ENCODE results near the gene DSCAM.

Gene DSCAM

DNA sequence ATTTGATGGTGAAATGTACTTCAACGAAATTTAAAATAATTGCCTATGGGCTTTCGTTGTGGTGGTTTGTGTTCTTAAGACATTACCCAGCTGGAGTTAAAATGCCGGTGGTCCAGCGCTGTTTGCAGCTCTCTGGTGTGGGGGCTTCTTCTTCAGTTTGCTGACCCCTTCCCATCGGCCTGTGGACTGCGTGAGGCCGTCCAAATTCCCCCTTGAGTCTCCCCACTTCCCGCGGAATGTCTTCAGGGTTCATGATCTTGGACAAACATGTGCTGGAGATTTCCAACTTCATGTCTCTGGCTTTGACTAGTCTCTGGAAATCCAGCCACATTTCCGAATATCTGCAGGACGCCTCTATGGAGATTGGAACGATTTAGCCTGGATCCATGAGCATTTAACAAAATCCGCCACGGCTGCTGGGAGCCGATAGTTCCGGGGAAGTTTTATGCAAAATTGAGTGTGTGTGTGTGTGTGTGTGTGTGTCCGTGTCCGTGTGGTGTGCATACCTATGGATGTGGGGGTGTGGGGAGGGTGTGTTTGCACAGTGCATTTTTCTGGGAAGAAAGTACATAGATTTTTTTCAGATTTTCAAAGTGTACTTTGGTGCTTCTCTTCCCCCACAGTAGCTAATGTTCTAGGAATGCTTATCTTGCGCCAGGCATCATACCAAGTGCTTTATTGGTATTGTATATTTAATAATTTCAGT lies 862.5 kb downstream of the DSCAM start:
- no peak for DNase-seq (ENCODE audit: low read depth)

DNA sequence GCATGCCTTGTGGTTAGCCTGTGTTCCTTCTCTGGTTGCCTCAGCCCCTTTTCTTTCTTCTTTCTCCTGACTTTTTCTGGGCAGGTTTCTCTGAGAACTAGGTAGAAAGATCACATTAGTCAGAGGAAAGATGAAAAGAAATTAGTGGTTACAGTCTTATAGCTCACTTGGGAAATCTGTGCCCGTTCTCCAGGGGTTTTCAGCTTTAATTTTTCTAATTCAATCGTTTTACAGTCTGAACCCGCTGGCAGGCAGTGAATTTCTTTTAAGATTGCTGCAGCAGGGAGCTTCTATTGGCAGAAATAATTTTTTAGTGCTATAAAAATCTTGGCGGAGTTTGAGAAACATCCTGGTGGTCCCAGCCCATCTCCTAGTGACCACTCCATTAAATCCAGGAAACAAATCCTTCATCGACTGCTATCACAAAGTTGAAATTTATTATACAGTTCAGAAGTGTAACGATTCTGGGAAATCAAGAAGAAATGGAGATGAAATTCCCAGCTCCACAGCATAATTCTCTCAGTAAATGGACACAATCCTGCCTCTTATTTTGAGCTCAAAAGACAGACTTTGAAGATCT lies 866.6 kb downstream of the DSCAM start:
- DNase-seq (ENCODE audit: low read depth) = no peak

DNA sequence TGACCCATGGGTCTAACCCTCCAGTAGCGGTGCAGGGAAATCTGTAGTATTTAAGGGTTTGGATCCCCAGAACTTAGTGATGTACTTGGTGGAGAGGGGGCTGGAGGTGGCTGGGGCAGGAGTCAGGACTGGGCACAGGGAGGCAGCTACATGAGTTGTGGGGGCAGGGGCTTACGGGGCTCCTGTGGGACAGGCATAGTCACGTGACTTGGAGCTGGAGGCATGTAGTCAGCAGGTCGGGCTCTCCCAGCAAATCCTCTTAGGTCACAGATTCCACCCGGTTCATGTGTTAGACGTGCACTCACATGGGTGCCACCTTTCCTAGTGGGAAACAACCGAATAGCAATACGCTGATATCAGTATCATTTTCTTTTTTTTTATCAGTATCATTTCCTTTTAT lies 867.6 kb downstream of the DSCAM start:
- no peak for DNase-seq (ENCODE audit: low read depth)

DNA sequence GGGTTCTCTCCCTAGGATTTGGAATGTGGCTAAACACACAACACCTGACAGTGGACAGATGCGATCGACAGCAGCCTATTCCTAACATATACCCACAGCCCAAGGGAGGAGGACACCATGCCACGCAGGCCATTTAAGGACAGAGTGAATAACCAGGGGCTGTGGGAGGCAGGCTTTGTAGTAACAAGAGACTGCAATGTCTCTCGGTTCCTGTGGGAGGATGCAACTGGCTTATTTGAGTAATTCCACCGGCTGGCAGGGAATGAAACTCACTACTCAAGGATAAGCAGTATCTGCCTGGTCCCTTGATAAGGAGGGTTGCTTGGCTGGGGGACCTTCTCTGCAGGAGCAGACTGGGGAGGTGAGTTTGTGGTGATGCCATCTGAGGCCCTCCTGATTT lies 870.2 kb downstream of the DSCAM start:
- no peak for DNase-seq (ENCODE audit: low read depth)

DNA sequence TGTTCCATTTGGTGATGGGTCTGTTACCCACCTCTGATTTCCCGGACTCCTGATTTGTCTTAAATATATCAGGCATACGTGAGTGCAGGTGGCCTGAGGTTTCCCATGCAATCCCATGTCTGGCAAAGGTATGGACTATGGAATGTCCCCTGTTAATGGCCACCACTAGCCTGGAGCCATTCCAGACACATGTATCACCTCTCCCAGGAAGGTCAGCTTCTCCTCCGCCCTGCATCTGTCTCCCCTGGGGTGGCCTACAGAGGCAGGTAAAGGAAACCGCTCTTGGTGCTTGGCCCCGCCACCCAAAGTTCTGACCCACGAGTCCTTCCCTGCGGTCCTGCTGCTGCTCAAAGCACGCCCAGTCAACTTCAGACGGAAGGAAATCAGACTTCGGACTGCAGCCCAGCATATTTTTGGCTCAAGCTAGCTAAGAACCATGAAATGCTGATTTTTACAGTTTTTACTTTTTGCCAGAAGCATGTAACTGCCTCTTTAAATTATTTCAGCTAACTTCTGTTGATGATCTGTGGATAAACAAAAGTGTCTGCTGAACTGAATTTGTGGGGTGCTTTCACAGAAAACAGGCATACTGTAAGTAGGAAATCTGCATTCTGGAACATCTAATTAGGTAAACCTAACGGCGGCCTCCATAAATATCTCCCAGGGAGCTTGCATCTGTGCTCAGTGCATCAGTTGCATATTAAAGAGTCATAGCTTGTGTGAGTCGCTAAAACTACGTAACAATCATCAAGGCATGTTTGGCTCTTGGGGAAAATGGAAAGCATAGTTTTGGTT lies 873.8 kb downstream of the DSCAM start:
- DNase-seq (ENCODE audit: low read depth) = no peak

DNA sequence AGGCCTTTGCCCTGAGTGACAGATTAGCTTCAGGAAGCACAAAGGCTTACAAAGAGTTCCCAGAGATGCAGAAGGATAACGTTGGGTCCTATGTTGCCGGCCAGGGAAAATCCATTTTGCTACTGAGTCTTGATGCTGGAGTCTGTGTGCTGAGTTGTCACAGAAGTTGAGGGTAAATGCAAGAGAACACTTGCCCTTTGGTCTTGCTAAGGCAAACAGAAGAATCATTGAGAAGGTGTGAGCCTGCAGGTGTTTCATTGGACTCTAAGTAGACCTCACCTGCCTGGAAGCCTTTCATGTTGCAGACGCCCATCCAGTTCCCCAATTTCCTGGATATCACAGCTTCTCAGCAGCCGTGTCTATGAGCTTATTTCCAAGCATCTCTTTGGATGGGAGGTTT lies 874.5 kb downstream of the DSCAM start:
- no peak for DNase-seq (ENCODE audit: low read depth)

DNA sequence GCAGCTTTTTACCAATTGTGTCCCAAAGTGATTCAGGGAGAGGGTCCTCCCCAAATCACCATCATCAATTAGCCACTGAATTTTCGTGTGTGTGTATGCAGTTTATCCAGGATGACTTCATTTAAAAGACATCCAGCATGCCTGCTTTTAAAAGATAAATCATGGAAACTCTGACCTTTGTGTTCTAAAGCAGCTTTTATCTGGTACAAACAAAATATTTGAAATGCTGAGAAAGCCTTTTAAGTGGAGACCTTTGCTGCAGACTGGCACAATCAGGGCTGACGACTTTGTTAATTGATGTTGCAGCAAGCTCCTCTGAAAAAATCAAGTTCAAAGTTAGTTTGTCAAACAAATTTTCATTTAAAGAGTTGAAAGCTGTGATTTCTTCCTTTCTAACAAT lies 875.0 kb downstream of the DSCAM start:
- DNase-seq (ENCODE audit: low read depth) = no peak

DNA sequence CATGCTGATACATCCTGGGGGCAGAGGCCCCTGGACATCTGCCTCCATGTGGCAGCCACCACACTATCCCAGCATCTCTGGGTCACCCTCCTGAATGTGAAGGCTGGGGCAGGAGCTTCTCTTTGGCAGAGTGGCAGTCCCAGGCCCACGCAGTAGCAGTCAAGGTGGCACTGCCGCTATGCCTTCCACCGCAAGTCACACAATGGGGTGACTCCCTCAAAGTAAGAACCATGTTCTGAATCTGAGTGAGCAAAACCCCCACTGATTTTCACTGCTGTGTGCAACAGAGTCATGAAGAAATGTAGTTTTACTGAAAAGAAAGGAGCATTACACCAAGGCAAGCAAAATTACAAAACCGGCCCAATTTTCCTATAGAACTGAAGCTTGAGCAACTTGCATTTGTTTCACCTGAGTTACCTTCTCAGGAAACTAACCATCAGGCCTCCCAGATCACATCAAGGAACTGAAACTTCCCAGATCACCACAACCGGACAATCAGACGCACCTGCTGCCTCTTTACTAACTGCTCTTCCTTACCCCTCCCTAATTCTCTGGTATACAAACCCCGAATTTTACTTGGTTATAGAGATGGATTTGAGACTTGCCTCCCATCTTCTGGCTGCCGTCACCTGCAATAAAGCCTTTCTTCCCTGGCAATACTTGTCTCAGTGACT lies 877.1 kb downstream of the DSCAM start:
- no peak for DNase-seq (ENCODE audit: low read depth)

DNA sequence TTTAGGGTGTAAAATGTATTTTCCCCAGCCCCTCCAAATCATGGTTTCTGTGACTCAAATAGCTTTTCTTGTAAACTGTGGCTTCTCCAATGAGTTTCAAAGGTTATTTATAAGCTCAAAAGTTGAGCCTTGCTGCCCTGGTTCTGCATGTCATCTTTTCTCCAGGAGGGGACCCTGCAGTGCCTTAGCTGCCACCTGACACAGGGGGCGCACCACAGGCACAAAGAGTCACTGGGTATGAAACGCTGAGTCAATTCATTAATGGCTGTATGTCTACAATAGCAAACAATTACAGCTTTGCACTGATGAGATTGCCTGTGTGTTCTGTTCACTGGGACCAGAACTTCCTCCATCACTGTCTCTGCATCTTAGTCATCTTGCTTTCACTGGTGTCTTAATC lies 878.9 kb downstream of the DSCAM start:
- DNase-seq (ENCODE audit: low read depth) = no peak

DNA sequence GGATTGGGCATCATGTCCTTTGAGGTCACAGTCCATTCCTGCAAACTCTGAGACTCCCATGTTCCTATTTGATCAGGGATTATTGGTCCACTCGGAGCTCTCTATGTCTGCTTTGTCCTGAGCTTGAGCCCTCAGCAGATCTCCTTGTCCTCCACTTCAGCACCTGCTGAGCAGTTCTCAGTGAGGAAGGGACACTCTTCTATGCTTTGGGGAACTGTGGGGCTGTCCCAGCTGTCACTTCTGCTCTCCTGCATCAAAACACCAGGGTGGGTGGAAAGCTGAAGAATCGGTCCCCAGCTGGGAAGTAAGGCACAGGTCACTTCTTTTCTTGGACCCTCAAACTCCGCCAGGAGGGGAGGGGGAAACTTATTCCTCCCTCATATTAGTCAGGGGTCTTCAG lies 880.2 kb downstream of the DSCAM start:
- no peak for DNase-seq (ENCODE audit: low read depth)

DNA sequence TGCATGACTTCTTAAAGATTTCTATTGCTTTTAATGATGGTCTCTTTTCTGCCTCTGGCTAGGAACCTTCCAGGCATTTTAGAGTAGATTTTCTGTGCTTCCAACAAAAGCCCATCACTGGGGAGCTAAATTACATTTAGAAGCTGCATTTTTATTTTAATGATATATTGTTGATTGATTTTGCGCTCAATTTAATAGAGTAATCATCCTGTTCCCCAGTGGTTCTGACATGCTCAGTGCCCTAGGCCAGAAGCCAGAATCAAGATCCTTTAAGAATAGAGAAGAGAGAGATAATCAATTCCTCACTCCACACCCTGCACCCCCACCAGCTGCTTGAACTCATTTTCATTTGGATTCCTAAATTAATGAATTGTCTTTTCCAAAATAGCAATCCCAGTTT lies 881.9 kb downstream of the DSCAM start:
- DNase-seq (ENCODE audit: low read depth) = no peak

DNA sequence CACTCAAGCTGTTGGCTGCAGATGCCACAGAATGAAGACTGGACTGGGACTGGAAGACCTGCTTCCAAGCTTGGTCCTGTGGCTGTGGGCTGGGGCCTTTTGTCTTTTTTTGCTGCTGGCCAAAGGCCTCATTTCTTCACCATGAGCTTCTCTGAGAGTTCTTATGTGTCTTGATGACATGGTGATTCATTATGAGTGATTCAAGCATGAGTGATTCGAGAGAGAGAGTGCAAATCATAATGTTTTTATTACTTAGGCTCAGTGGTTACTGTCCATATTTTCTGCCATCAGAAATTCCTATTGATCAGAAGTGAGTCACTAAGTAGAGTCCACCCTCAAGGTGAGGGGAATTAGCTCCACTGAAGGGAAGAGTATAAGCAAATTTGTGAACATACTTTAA lies 885.7 kb downstream of the DSCAM start:
- no peak for DNase-seq (ENCODE audit: low read depth)
